ENCODE results near the gene NUDT17.

NUDT17 gene

DNA sequence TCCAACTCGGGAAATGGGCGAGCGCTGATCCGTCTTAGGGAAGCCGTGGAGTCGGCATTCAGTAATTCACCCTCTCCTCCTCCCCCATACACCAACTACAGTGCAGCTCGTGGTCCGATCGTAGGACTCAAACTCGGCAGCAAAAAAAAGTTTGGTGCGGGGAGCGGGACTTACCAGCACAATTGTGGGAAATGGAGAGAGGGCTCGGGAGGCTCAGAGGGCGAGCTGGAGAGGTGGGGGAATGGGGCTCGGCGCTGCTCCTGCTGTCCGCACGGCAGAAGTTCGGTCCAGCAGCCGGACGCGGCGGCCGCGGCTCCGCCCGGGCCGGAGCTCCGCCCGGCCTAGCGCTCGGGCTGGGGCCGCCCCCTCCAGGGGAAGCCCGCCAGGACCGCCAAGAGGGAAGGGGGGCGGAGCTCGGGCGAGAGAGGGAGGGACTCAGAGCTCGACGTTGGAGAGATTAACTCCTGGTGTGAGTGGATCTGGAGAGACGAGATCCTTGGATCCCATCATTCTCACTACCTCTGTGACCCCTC, 14.1 kb downstream of the NUDT17 start:
- Histone ChIP-seq H3K4me2 (ENCODE audit: low read depth, low read length, poor library complexity, severe bottlenecking) (peak overlapping the region; percentile 62), H4K20me1 (ENCODE audit: insufficient read depth, low read length, poor library complexity, severe bottlenecking) (peaks cover 11% of the 10 kb centered on the region), H3K9me2 (replicated peaks; ENCODE audit: low read depth, low read length) (no peaks in the 10 kb centered on the region), H3K4me1 (ENCODE audit: insufficient read depth, low read length, poor library complexity, severe bottlenecking) (peaks cover 11% of the 10 kb centered on the region), H3F3A (ENCODE audit: low read depth) (peaks cover 3% of the 10 kb centered on the region; the same call in 1 of the 2 replicates), H3K36me3 (ENCODE audit: insufficient read depth, low read length) (peaks cover 17% of the 10 kb centered on the region; the same call in 1 of the 2 replicates), H3K4me3 (ENCODE audit: low read length, poor library complexity, severe bottlenecking) (peak overlapping the region; percentile 87), H3K9me3 (ENCODE audit: insufficient read depth, low read depth, low read length) (no peaks in the 10 kb centered on the region), H3K79me2 (ENCODE audit: insufficient read depth, low read length) (peaks cover 17% of the 10 kb centered on the region), H3K9ac (ENCODE audit: low read depth, low read length, poor library complexity, severe bottlenecking) (peak overlapping the region; percentile 83), H3K27me3 (ENCODE audit: insufficient read depth, low read length, poor library complexity, severe bottlenecking) (no peaks in the 10 kb centered on the region), H2AFZ (ENCODE audit: low read length) (peak overlapping the region; percentile 93)
- no peak for TF ChIP-seq EZH2phosphoT487 (IDR thresholded peaks at IDR 0.05; ENCODE audit: borderline replicate concordance)
- TF ChIP-seq, protein P1, sequence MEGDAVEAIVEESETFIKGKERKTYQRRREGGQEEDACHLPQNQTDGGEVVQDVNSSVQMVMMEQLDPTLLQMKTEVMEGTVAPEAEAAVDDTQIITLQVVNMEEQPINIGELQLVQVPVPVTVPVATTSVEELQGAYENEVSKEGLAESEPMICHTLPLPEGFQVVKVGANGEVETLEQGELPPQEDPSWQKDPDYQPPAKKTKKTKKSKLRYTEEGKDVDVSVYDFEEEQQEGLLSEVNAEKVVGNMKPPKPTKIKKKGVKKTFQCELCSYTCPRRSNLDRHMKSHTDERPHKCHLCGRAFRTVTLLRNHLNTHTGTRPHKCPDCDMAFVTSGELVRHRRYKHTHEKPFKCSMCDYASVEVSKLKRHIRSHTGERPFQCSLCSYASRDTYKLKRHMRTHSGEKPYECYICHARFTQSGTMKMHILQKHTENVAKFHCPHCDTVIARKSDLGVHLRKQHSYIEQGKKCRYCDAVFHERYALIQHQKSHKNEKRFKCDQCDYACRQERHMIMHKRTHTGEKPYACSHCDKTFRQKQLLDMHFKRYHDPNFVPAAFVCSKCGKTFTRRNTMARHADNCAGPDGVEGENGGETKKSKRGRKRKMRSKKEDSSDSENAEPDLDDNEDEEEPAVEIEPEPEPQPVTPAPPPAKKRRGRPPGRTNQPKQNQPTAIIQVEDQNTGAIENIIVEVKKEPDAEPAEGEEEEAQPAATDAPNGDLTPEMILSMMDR (conservative IDR thresholded peaks at IDR 0.05; ENCODE audit: low read length) = no peak

DNA sequence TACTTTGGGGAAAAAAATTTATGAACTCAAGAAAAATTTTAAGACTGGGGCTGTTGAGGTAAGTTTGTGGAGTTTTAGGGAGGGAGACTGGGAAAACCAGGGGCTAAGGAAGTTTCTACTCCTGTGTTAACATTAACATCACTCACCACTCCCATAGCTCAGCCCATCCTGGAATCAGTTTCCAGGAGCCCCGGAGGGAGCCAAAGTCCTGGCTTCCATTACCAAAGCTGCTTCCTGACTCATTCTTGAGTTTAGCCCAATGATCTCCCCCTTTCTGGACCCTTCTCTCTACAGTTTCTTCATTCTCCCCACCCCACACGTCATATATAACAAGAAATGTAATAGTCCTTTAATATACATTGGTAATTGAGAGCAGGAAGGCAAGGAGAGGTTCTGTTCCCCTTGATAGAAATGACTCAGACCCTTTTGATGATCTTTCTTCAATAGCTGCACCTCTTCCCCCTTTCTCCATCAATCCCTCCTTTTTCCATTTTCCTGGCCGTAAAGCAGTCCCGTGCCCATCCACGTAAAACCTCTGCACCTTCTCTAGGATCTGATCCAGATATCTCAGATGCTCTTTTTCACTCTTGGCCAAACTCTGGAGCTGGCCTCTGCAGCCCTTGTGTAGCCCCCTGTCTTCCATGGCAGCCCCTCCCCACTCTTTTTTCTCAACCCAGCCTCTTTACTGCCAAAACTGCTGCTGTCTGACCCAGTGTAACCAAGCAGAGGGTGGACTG, 18.0 kb downstream of the NUDT17 start:
- H3K9ac ChIP-seq (ENCODE audit: low read depth, low read length, poor library complexity, severe bottlenecking) = no peak overlapping the region
- no peak overlapping the region for H3K4me3 ChIP-seq (ENCODE audit: low read length, poor library complexity, severe bottlenecking)
- no peak overlapping the region for H3K4me2 ChIP-seq (ENCODE audit: low read depth, low read length, poor library complexity, severe bottlenecking)
- no peaks in the 10 kb centered on the region for H3K79me2 ChIP-seq (ENCODE audit: insufficient read depth, low read length)
- H3K36me3 ChIP-seq (ENCODE audit: insufficient read depth, low read length) = no peaks in the 10 kb centered on the region
- H3K4me1 ChIP-seq (ENCODE audit: insufficient read depth, low read length, poor library complexity, severe bottlenecking) = no peaks in the 10 kb centered on the region
- no peak for TF ChIP-seq EZH2phosphoT487 (IDR thresholded peaks at IDR 0.05; ENCODE audit: borderline replicate concordance)
- H3K27me3 ChIP-seq (ENCODE audit: insufficient read depth, low read length, poor library complexity, severe bottlenecking) = no peaks in the 10 kb centered on the region
- no peaks in the 10 kb centered on the region for H3K9me2 ChIP-seq (replicated peaks; ENCODE audit: low read depth, low read length)
- H4K20me1 ChIP-seq (ENCODE audit: insufficient read depth, low read length, poor library complexity, severe bottlenecking) = no peaks in the 10 kb centered on the region
- no peaks in the 10 kb centered on the region for H3K9me3 ChIP-seq (ENCODE audit: insufficient read depth, low read depth, low read length)
- no peak overlapping the region for H2AFZ ChIP-seq (ENCODE audit: low read length)
- H3F3A ChIP-seq (ENCODE audit: low read depth) = peaks cover 3% of the 10 kb centered on the region; the same call in 1 of the 2 replicates

DNA sequence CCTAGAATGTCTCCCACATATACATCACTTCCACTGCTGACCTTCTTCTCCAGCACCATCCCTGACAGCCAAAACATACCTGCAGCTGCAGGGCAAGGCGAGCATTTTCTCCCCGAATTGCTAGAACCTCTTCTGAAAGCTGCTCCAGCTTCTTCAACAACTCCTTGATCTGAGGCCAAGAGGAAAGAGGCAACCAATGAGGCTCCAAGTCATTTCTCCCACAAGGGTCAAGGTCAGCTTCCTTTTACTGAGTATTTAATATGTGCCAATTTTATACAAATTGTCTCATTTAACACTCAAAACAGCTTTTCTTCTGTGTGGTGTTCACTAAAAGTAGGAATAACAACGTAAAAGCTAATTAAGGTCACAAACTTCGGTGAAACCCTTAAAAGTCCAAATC, 22.8 kb downstream of the NUDT17 start:
- Histone ChIP-seq H2AFZ (ENCODE audit: low read length) (no peak overlapping the region), H3K4me2 (ENCODE audit: low read depth, low read length, poor library complexity, severe bottlenecking) (no peak overlapping the region), H3K9me2 (replicated peaks; ENCODE audit: low read depth, low read length) (no peaks in the 10 kb centered on the region), H3K4me3 (ENCODE audit: low read length, poor library complexity, severe bottlenecking) (no peak overlapping the region), H3K36me3 (ENCODE audit: insufficient read depth, low read length) (no peaks in the 10 kb centered on the region), H3K79me2 (ENCODE audit: insufficient read depth, low read length) (no peaks in the 10 kb centered on the region), H4K20me1 (ENCODE audit: insufficient read depth, low read length, poor library complexity, severe bottlenecking) (no peaks in the 10 kb centered on the region), H3K4me1 (ENCODE audit: insufficient read depth, low read length, poor library complexity, severe bottlenecking) (no peaks in the 10 kb centered on the region), H3K9ac (ENCODE audit: low read depth, low read length, poor library complexity, severe bottlenecking) (no peak overlapping the region), H3K9me3 (ENCODE audit: insufficient read depth, low read depth, low read length) (no peaks in the 10 kb centered on the region), H3K27me3 (ENCODE audit: insufficient read depth, low read length, poor library complexity, severe bottlenecking) (no peaks in the 10 kb centered on the region), H3F3A (ENCODE audit: low read depth) (no peaks in the 10 kb centered on the region)
- TF ChIP-seq, protein P1 (conservative IDR thresholded peaks at IDR 0.05; ENCODE audit: low read length) = no peak
- TF ChIP-seq EZH2phosphoT487 (IDR thresholded peaks at IDR 0.05; ENCODE audit: borderline replicate concordance) = no peak
